GM18861 (cell line): ENCODE data around the gene GMCL2.
A peak's percentile ranks its signal among the peaks of the same experiment; 100 is the strongest.

Experiments
- ATAC-seq: cut with Tn5 transposase; IDR thresholded peaks from one replicate; pipeline ENCODE4 v1.9.1; 2021; ENCODE audit not compliant: unreplicated experiment

Gene GMCL2

GRCh38 chr5:178186427-178186826 lies 744 bp downstream of the GMCL2 start:
- no peak for ATAC-seq

GRCh38 chr5:178182158-178182876 lies 4.9 kb downstream of the GMCL2 start:
- no peak for ATAC-seq

- no peak for ATAC-seq
Observed at GRCh38 chr5:178180141-178180863, 6.9 kb downstream of the GMCL2 start.

- no peak for ATAC-seq
Observed at GRCh38 chr5:178177569-178177968, 9.6 kb downstream of the GMCL2 start.

- no peak for ATAC-seq
Observed at GRCh38 chr5:178176791-178177190, 10.4 kb downstream of the GMCL2 start.

GRCh38 chr5:178174456-178174855 lies 12.7 kb downstream of the GMCL2 start:
- ATAC-seq, result no peak

- ATAC-seq, result no peak
Observed at GRCh38 chr5:178170455-178170854, 16.7 kb downstream of the GMCL2 start.

- ATAC-seq, result no peak
Observed at GRCh38 chr5:178165581-178165980, 21.6 kb downstream of the GMCL2 start.

GRCh38 chr5:178163772-178164735 lies 23.1 kb downstream of the GMCL2 start:
- ATAC-seq, result peak; percentile 89

- ATAC-seq, result no peak
Observed at GRCh38 chr5:178162481-178162880, 24.7 kb downstream of the GMCL2 start.

- no peak for ATAC-seq
Observed at GRCh38 chr5:178160176-178160575, 27.0 kb downstream of the GMCL2 start.

GRCh38 chr5:178155065-178155464 lies 32.1 kb downstream of the GMCL2 start:
- no peak for ATAC-seq

GRCh38 chr5:178153530-178154340 lies 33.4 kb downstream of the GMCL2 start, which contains the start of gene NHP2:
Gene NHP2, minus strand, starts transcription at chr5:178153885. Its CDS starts 68 bp downstream, at chr5:178153817.
- peak; percentile 97 for ATAC-seq

GRCh38 chr5:178152491-178153444 lies 34.4 kb downstream of the GMCL2 start:
- ATAC-seq, result no peak

- ATAC-seq, result no peak
Observed at GRCh38 chr5:178150977-178151734, 36.0 kb downstream of the GMCL2 start.

GRCh38 chr5:178149199-178149932 lies 37.8 kb downstream of the GMCL2 start:
- ATAC-seq, result no peak

- ATAC-seq, result no peak
Observed at GRCh38 chr5:178147406-178147805, 39.8 kb downstream of the GMCL2 start.
